Subcutaneous preadipocyte (primary cell): ENCODE measurements around the gene ALG9. TPM values are rescaled to one million over a fixed set of nuclear protein-coding genes. Genes with fewer than 3 reads are reported as not detected.

Experiments used
- small RNA-seq: library from RNA; depleted of rRNA; stranded (forward); fragments of <200 nt; gene quantifications from one replicate; pipeline ENCODE3, GENCODE V24; 2012
- total RNA-seq: library from RNA; depleted of rRNA; stranded (reverse); fragments of >200 nt; gene quantifications from 2 replicates; pipeline ENCODE4 v1.2.3, GENCODE V29; 2012

The ALG9 gene, protein sequence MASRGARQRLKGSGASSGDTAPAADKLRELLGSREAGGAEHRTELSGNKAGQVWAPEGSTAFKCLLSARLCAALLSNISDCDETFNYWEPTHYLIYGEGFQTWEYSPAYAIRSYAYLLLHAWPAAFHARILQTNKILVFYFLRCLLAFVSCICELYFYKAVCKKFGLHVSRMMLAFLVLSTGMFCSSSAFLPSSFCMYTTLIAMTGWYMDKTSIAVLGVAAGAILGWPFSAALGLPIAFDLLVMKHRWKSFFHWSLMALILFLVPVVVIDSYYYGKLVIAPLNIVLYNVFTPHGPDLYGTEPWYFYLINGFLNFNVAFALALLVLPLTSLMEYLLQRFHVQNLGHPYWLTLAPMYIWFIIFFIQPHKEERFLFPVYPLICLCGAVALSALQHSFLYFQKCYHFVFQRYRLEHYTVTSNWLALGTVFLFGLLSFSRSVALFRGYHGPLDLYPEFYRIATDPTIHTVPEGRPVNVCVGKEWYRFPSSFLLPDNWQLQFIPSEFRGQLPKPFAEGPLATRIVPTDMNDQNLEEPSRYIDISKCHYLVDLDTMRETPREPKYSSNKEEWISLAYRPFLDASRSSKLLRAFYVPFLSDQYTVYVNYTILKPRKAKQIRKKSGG
- 23.5 and 36.6 TPM in 2 replicates for total RNA-seq

DNA sequence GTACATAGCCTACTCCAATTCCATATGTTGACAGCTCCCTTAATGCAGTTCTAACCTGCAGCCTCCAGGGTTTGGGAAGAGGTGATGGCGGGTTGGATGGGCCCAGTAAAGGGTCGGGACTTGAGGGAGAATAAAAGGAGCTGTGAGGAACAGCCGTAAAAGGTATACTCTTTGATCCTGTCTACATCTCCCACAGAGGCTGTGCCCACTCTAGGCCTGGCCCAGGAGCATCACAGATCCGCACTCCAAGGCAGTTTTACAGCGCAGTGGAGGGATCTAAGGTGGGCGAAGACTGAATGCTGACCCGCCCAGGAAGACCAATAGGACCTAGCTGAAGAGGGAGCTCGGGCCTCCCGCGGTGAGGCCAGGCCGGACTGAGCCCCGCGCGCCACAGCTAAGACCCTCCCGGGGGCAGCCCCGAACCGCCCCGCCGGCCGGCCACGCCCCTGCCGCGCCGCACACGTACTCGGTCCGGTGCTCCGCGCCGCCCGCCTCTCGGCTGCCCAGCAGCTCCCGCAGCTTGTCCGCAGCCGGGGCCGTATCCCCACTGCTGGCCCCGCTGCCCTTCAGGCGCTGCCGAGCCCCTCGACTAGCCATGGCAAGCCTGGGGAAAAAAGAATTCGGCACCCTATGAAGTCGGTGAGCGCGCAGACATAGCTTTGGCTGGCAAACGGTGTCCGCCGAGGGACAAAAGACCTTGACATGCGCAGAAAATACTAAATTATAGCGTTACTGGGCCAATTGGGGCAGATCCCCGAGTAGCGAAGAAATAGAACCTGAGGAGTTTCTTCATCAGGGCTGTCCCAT is at the start of gene ALG9:
Gene ALG9 (minus strand): TSS at position 696 of the 807 bp plus-strand sequence. CDS start 99 bp downstream, at position 597.

DNA sequence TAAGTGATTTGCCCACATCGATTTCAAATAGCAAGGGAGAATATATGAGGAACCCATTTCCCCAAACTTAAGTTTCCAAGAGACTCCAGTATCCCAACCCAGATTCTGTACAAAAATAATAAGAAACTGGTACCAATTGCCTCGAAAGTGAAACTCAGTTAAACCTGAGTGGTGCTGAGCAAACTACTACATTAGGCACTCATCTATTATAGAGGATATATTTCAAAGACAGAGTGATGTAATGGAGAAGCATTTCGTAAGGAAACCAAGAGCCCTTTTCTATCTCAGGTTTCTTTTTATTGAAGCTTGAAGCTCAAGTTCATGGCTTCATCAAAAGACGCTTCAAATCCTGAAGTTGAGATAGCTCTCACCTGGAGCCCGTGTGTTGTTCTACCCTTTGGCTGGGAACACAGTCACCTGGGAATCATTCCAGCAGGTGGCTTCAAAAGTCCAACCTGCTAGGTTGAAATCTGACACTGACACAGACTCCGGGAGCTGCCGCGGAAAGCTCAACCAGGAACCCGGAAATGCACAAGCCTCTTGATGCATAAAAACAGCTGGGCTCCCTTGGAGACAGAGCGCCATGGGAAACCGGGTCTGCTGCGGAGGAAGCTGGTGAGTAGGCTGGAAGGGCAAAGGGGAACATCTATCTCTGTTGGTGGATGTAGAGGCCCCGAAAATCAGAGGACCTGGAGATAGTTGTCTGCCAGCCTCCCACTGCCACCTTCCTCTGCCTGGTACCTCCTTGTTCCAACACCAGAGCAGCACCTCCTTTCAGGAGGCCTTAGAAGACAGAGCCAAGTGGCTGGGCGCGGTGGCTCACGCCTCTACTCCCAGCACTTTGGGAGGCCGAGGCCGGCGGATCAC is 47.2 kb upstream of the ALG9 start, which contains the start of gene C11orf52:
Gene C11orf52 (plus strand): TSS at position 524 of the 867 bp plus-strand sequence. CDS start 60 bp downstream, at position 584.

DNA sequence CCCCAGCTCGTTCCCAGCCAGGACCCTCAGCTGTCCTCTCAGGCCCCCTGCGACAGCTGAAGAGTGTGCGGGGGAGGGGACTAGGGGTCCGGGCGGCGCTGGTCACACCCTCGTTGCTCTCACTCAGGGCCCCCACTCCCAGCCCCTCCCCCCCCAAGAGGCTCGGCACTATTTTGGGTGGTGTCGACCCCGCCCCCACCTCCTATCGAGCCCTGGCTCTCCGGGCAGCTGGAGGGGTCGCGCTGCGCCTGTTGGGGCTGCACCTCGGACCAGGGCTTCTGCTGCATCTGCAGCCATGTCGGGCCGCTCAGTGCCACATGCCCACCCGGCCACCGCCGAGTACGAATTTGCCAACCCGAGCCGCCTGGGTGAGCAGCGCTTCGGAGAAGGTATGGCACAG is 41.2 kb upstream of the ALG9 start, which contains the start of gene HSPB2:
Gene HSPB2 (plus strand): TSS at position 200 of the 400 bp plus-strand sequence. CDS start 96 bp downstream, at position 296.

DNA sequence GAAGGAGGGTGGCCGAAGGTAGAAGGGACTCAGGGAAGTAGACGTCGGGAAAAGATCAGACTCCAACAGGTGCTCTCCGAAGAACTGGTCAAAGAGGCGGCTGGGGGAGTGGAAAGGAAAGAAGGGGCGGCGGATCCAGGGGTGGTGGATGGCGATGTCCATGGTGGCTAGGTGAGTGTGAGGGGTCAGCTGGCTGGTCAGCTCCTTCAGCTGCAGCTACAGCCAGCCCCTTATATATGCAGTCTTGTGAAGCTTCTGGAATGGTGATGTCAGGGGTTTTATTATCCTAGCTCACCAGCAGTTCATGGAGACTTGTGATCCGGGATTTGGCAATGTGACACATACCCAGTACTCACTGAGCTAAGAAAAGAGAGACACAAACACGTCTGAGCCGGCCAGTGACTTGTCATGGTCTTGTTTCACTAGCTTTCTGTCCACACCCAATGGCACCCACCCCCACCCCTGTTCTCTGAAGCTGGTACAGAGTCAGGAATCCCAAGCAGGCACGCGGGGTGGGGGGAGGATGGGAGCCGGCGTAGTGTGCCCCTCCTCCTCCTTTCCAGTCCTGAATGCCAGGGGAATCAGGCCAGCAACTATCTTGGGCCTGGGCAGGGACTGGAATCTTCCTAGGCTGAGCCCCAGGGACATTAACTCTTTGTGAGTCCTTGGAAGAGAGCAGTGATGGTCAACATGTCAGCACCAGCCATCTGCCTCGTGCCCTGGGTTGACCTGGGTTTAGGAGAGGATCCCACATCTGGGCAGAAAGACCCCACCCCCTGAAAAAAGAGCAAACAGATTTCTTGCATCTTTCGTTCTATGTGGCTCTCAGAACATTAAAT is 40.4 kb upstream of the ALG9 start, which contains the start of gene CRYAB:
Gene CRYAB (minus strand): TSS at position 208 of the 839 bp plus-strand sequence. CDS start 46 bp downstream, at position 162.

DNA sequence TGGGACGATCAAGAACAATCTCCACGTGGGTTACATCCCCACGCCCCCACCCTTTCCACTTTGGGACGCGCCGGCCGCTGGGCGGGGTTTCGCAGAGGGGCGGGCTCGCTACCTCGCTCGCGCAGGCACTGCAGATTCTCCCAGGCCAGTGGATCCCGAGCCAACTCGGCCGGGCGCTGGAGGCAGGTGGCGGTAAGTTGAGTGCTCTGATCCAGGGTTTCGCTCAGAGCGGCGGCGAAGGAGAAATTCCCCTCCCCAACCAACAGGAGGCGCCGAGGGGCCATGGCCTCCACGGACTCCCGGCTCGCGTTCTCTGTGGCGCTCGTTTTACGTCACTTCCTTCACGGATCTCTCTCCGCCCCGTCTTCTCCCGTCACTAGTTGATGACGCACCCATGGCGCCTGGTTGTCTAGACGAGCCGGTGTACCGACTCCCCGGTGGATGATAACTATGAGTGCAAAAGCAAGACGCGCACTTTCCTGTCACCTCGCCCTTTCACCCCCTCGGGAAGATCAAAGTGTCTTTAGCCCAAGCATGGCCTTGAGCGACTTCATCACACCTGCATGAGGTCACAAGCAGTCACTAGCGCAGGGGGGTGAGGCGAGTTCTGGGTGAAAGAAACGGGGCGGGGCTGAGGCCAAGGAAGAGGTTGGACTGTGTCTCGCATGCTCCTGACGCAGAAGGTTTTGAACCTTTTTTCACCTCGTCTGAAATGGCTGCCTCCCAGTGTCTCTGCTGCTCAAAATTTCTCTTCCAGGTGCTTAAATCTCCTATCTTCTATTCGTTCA is 7.7 kb upstream of the ALG9 start, which contains the start of the genes CFAP68 and FDXACB1:
Gene CFAP68 (plus strand): TSS at position 693 of the 788 bp plus-strand sequence. CDS start 20 bp downstream, at position 713.
Gene FDXACB1 (minus strand): TSS at position 317 of the 788 bp plus-strand sequence. CDS start 33 bp downstream, at position 284.

DNA sequence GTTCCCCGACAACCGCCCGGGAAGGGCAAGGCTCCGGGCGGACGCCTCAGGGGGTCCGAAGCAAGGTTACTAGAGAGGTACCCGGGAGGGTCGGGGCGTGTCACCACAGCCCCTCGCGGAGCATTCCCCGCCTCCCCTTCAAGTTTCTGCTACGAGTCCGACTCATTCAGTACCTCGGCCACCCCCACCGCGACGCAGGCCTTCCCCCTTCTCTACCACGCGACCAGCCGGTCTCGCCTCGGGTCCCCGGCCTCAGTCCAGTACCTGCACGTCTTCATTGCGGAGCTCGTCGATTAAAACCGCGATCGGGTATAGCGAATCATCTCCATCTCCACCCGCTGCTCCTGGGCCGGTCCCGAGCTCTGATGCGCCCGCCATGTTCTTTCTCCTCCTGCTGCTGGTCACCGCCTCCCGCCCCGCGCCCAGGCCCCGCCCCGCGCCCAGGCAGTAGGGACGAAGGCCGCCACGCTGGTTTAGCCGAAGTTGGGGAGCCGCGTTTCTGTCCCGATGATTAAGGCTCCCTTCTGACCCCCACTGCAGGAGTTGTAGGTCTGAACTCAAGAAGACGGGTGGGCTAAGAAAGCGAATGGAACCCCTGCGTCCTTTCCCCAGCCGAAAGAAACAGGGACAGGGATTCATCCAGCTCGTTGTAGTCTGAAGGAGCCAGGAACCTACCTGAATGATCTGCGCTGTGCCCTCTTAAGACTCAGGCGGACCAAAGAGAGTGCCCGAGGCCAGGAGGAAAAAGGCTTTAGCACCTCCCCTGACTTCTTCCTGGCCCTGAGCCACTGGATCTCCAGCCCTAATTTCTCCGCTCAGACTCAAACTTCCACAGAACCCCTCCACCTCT is 105.2 kb downstream of the ALG9 start, which contains the start of gene PPP2R1B:
Gene PPP2R1B (minus strand): TSS at position 406 of the 850 bp plus-strand sequence. CDS start 28 bp downstream, at position 378.

Small RNAs within 50 kb of the gene (small RNA-seq; reads per million reads assigned to genes)
- not detected for gene GNG5P3
- gene RPL37AP8: not detected

Other genes with a start within 250 kb of the ALG9 start
- gene PPP2R1B, start 105.2 kb downstream of the ALG9 start, total RNA-seq: 20.2 and 34.8 TPM in 2 replicates
- 2.6 and 4.9 TPM in 2 replicates for gene FDXACB1, start 7.6 kb upstream of the ALG9 start, total RNA-seq
- 8.6 and 13.2 TPM in 2 replicates for gene CFAP68, start 8.0 kb upstream of the ALG9 start, total RNA-seq
- gene CRYAB, start 40.2 kb upstream of the ALG9 start, total RNA-seq: 6.5 and 29.8 TPM in 2 replicates
- 0.20 and 0.73 TPM in 2 replicates for gene HSPB2, start 41.2 kb upstream of the ALG9 start, total RNA-seq
- gene C11orf52, start 47.3 kb upstream of the ALG9 start, total RNA-seq: 0.37 TPM in 1 of 2 replicates, not detected in the other
- gene DIXDC1, start 65.8 kb upstream of the ALG9 start, total RNA-seq: 10.2 and 13.6 TPM in 2 replicates
- 47.4 and 69.0 TPM in 2 replicates for gene DLAT, start 153.8 kb upstream of the ALG9 start, total RNA-seq
- gene PIH1D2, start 202.4 kb upstream of the ALG9 start, total RNA-seq: 2.2 TPM in 2 replicates
- 19.5 and 21.3 TPM in 2 replicates for gene NKAPD1, start 202.7 kb upstream of the ALG9 start, total RNA-seq
- gene TIMM8B, start 215.2 kb upstream of the ALG9 start, total RNA-seq: 55.9 and 73.5 TPM in 2 replicates
- 128 and 148 TPM in 2 replicates for gene SDHD, start 215.3 kb upstream of the ALG9 start, total RNA-seq